Measurements from ENCODE around the gene SLC27A6. TPM values are rescaled to one million over a fixed set of nuclear protein-coding genes. Genes with fewer than 3 reads are reported as not detected.
A peak's percentile ranks its signal among the peaks of the same experiment; 100 is the strongest.

The SLC27A6 gene
- total and polyA plus RNA-seq, 10 of the 15 experiments (the other 5 are each of a cell fraction or from before 2014, with no cell fraction given) = not detected

DNA sequence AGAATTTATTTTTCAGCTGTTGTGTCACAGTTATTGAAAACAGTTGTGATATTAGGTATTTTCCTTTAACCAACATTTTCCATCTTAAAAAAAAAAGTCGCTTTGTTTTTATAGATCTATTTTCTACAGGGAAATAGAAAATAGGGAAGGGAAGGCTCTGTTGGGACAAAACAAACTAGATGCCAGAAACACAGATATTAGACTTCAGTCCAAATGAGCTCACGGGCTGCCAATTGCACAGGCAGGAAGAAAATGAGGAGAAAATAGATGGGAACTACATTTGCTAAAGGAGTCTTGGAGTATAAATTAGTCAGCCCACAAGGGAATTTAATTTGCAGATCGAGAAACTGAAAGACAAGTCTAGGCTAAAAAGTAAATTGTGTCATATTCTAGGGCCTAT is 107.8 kb downstream of the SLC27A6 start:
- no peaks in the 10 kb centered on the region for H3K4me1 ChIP-seq (ENCODE audit: control insufficient read depth, insufficient read depth, low read length)
- no peaks in the 10 kb centered on the region for H4K20me1 ChIP-seq (ENCODE audit: control insufficient read depth, insufficient read depth)
- no peak overlapping the region for H3K27ac ChIP-seq (ENCODE audit: control insufficient read depth, insufficient read depth)
- no TSS peak for BruUV-seq (replicated peaks)
- POLR2A ChIA-PET = no interaction called here
- no peak overlapping the region for H2AFZ ChIP-seq (ENCODE audit: control insufficient read depth, low read depth, low read length)
- SMC1A ChIA-PET (ENCODE audit: uncharacterized antibody, unreplicated experiment) = no interaction called here
- H3K4me2 ChIP-seq (ENCODE audit: control insufficient read depth, insufficient read depth) = no peak overlapping the region
- CTCF ChIA-PET = no interaction called here
- ATAC-seq (no peak), DNase-seq (ENCODE audit: low read depth, low spot score) (no peak), FAIRE-seq (no peak)
- intact Hi-C loops (cut with micrococcal nuclease; ENCODE audit: unreplicated experiment) = no loop called here
- H3K4me3 ChIP-seq = no peak overlapping the region
- RAD21 ChIA-PET (ENCODE audit: unreplicated experiment) = no interaction called here
- TF ChIP-seq RAD21 (IDR thresholded peaks at IDR 0.05; ENCODE audit: insufficient read depth, low read depth, low read length) (no peak), HCFC1 (IDR thresholded peaks at IDR 0.05; ENCODE audit: low read length) (no peak)
- no peaks in the 10 kb centered on the region for H3K27me3 ChIP-seq (replicated peaks in 1 of 2; ENCODE audit: control insufficient read depth in 2 of 2, insufficient read depth in 2 of 2, low read length in 1 of 2)
- no peaks in the 10 kb centered on the region for H3K79me2 ChIP-seq (ENCODE audit: control insufficient read depth, insufficient read depth, low read length)
- 3% methylated on average over 3 of the region's 3 CpGs for WGBS (ENCODE audit: insufficient coverage, insufficient replicate concordance, low lambda C conversion rate, missing lambda C conversion rate)
- in situ Hi-C loops (cut with MboI) = no loop called here
- no peaks in the 10 kb centered on the region for H3K9me3 ChIP-seq (replicated peaks; ENCODE audit: control insufficient read depth, insufficient read depth, low read length)
- H3K9ac ChIP-seq (ENCODE audit: control insufficient read depth, insufficient read depth, low read length) = no peak overlapping the region
- H3K36me3 ChIP-seq (ENCODE audit: control insufficient read depth in 2 of 2, insufficient read depth in 2 of 2, low read length in 1 of 2) = no peaks in the 10 kb centered on the region

DNA sequence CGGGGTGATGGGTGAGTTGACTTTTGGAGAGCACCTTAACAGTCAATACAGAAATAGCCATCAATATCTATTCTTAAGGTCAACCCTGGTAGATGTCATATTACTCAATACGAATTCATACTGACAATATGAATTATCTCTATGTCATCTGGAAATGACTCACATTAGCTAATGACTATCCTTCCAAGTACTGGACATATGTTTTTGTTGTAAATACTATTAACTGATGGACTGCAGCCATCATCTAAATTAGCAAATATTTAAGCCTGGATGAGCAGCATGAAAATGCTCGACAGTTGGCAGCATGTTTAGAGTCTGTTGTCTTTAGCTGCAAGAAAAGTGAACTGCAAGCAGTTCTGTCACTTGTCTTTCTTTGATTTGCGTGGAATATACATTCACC is 109.6 kb downstream of the SLC27A6 start:
- H3K36me3 ChIP-seq (ENCODE audit: control insufficient read depth in 2 of 2, insufficient read depth in 2 of 2, low read length in 1 of 2) = no peaks in the 10 kb centered on the region
- H3K9ac ChIP-seq (ENCODE audit: control insufficient read depth, insufficient read depth, low read length) = no peak overlapping the region
- no peak for TF ChIP-seq SP1 (IDR thresholded peaks at IDR 0.05; ENCODE audit: low read depth, low read length)
- TF ChIP-seq CEBPB (IDR thresholded peaks at IDR 0.05; ENCODE audit: borderline replicate concordance in 1 of 2, low read depth in 2 of 2, low read length in 2 of 2) = no peak
- no peak for TF ChIP-seq HDAC6 (IDR thresholded peaks at IDR 0.05; ENCODE audit: unreplicated experiment)
- TF ChIP-seq TARDBP (IDR thresholded peaks at IDR 0.05; ENCODE audit: borderline replicate concordance) = no peak
- TF ChIP-seq, protein P1, sequence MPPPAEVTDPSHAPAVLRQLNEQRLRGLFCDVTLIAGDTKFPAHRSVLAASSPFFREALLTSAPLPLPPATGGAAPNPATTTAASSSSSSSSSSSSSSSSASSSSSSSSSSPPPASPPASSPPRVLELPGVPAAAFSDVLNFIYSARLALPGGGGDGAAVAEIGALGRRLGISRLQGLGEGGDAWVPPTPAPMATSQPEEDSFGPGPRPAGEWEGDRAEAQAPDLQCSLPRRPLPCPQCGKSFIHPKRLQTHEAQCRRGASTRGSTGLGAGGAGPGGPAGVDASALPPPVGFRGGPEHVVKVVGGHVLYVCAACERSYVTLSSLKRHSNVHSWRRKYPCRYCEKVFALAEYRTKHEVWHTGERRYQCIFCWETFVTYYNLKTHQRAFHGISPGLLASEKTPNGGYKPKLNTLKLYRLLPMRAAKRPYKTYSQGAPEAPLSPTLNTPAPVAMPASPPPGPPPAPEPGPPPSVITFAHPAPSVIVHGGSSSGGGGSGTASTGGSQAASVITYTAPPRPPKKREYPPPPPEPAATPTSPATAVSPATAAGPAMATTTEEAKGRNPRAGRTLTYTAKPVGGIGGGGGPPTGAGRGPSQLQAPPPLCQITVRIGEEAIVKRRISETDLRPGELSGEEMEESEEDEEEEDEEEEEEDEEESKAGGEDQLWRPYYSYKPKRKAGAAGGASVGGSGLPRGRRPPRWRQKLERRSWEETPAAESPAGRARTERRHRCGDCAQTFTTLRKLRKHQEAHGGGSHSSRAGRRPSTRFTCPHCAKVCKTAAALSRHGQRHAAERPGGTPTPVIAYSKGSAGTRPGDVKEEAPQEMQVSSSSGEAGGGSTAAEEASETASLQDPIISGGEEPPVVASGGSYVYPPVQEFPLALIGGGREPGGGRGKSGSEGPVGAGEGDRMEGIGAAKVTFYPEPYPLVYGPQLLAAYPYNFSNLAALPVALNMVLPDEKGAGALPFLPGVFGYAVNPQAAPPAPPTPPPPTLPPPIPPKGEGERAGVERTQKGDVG (CRISPR knock-in tag; IDR thresholded peaks at IDR 0.05) = no peak
- no peak for TF ChIP-seq ZNF622 (IDR thresholded peaks at IDR 0.05)
- TF ChIP-seq EP300 (IDR thresholded peaks at IDR 0.05; ENCODE audit: borderline replicate concordance in 1 of 2, control insufficient read depth in 1 of 2, low read depth in 2 of 2, low read length in 2 of 2) = no peak
- no peak for TF ChIP-seq POLR2AphosphoS5 (IDR thresholded peaks at IDR 0.05; ENCODE audit: low read length)
- TF ChIP-seq YBX1 (IDR thresholded peaks at IDR 0.05) = no peak
- no peak for TF ChIP-seq ZBTB11 (CRISPR knock-in tag; IDR thresholded peaks at IDR 0.05)
- H3K79me2 ChIP-seq (ENCODE audit: control insufficient read depth, insufficient read depth, low read length) = no peaks in the 10 kb centered on the region
- FAIRE-seq (no peak), DNase-seq (ENCODE audit: low read depth, low spot score) (no peak), ATAC-seq (peak; percentile 23; the same call in 2 of the 3 replicates)
- H4K20me1 ChIP-seq (ENCODE audit: control insufficient read depth, insufficient read depth) = no peaks in the 10 kb centered on the region
- intact Hi-C loops (cut with micrococcal nuclease; ENCODE audit: unreplicated experiment) = no loop called here
- no peaks in the 10 kb centered on the region for H3K27me3 ChIP-seq (replicated peaks in 1 of 2; ENCODE audit: control insufficient read depth in 2 of 2, insufficient read depth in 2 of 2, low read length in 1 of 2)
- POLR2A ChIA-PET = no interaction called here
- H2AFZ ChIP-seq (ENCODE audit: control insufficient read depth, low read depth, low read length) = no peak overlapping the region
- in situ Hi-C loops (cut with MboI) = no loop called here
- CTCF ChIA-PET = no interaction called here
- SMC1A ChIA-PET (ENCODE audit: uncharacterized antibody, unreplicated experiment) = no interaction called here
- no peak overlapping the region for H3K4me2 ChIP-seq (ENCODE audit: control insufficient read depth, insufficient read depth)
- no peaks in the 10 kb centered on the region for H3K9me3 ChIP-seq (replicated peaks; ENCODE audit: control insufficient read depth, insufficient read depth, low read length)
- WGBS (ENCODE audit: insufficient coverage, insufficient replicate concordance, low lambda C conversion rate, missing lambda C conversion rate) = 6% methylated on average over 4 of the region's 4 CpGs
- RAD21 ChIA-PET (ENCODE audit: unreplicated experiment) = no interaction called here
- no peak overlapping the region for H3K4me3 ChIP-seq
- BruUV-seq (replicated peaks) = no TSS peak
- H3K27ac ChIP-seq (ENCODE audit: control insufficient read depth, insufficient read depth) = no peak overlapping the region
- no peaks in the 10 kb centered on the region for H3K4me1 ChIP-seq (ENCODE audit: control insufficient read depth, insufficient read depth, low read length)
